H1 (cell line): ENCODE results near the gene FAM210A. TPM values are rescaled to one million over a fixed set of nuclear protein-coding genes. Genes with fewer than 3 reads are reported as not detected.

Experiments
- CTCF ChIA-PET: fragments of 300-600 bp; sonication (Branson Sonifier 250); formaldehyde crosslinking; loops from one replicate; lab custom pipeline; 2021; ENCODE audit not compliant: partially characterized antibody; lab: Charles Lee
- POLR2A ChIA-PET: fragments of 300-600 bp; sonication (Branson Sonifier 250); formaldehyde crosslinking; loops from one replicate; lab custom pipeline; 2021; ENCODE audit warnings: inconsistent platforms; ENCODE audit not compliant: partially characterized antibody; lab: Charles Lee
- DNase-seq, 2 experiments: peaks; one replicate each; pipeline versions ENCODE4 v3.0.0 to v3.0.0-alpha.2; 2010 to 2022; ENCODE audit warnings: low spot score in 2 of 2, low read depth in 1 of 2, mixed read lengths in 1 of 2
- FAIRE-seq: peaks from 2 replicates; lab custom pipeline; 2011; peaks lifted over from hg19 to GRCh38; lab: Jason Lieb, UNC
- H2AFZ ChIP-seq: 2 replicates; pipeline ENCODE4 v1.8.1; 2012; ENCODE audit warnings: low read length, inconsistent platforms
- H2AK5ac ChIP-seq: 2 replicates; pipeline ENCODE4 v1.6.1; 2013; ENCODE audit warnings: low read depth, low read length
- H2BK120ac ChIP-seq: replicated peaks from 2 replicates; pipeline ENCODE3; 2013; ENCODE audit warnings: low read depth, low read length, inconsistent platforms
- H2BK12ac ChIP-seq: 2 replicates; pipeline ENCODE4 v1.6.1; 2013; ENCODE audit warnings: low read depth, low read length
- H2BK15ac ChIP-seq: 2 replicates; pipeline ENCODE4 v1.6.1; 2013; ENCODE audit warnings: low read length
- H2BK20ac ChIP-seq: 2 replicates; pipeline ENCODE4 v1.6.1; 2013; ENCODE audit warnings: low read length
- H2BK5ac ChIP-seq: 2 replicates; pipeline ENCODE4 v1.6.1; 2013; ENCODE audit warnings: low read depth, low read length
- H3K14ac ChIP-seq: 2 replicates; pipeline ENCODE4 v1.6.1; 2013; ENCODE audit warnings: inconsistent platforms; ENCODE audit not compliant: insufficient read length
- H3K18ac ChIP-seq: 2 replicates; pipeline ENCODE4 v1.6.1; 2013; ENCODE audit warnings: low read length; ENCODE audit errors: extremely low read depth
- H3K23ac ChIP-seq: 2 replicates; pipeline ENCODE4 v1.6.1; 2013; ENCODE audit warnings: inconsistent platforms; ENCODE audit not compliant: insufficient read length
- H3K23me2 ChIP-seq: 2 replicates; pipeline ENCODE4 v1.6.1; 2013; ENCODE audit warnings: low read depth, low read length
- H3K27ac ChIP-seq: 2 replicates; pipeline ENCODE4 v1.6.1; 2011; ENCODE audit warnings: low read depth, low read length, inconsistent platforms
- H3K27me3 ChIP-seq, 4 experiments: replicated peaks in 1 of 4; 1 replicate in 1 of 4; 2 replicates in 3 of 4; pipeline versions ENCODE4 v1.6.1 to v1.8.1; 2011 to 2013; ENCODE audit warnings: low read length in 3 of 4, mild to moderate bottlenecking in 3 of 4, inconsistent platforms in 2 of 4, mixed read lengths in 2 of 4, moderate library complexity in 1 of 4; ENCODE audit not compliant: control insufficient read depth in 3 of 4, insufficient read depth in 3 of 4; ENCODE audit errors: extremely low read depth in 1 of 4
- H3K36me3 ChIP-seq, 4 experiments: 2 replicates each; pipeline versions ENCODE4 v1.6.1 to v1.8.1; 2011 to 2013; ENCODE audit warnings: mild to moderate bottlenecking in 4 of 4, low read length in 3 of 4, moderate library complexity in 2 of 4, control low read depth in 1 of 4, inconsistent platforms in 1 of 4; ENCODE audit not compliant: insufficient read depth in 4 of 4, control insufficient read depth in 2 of 4
- H3K4ac ChIP-seq: replicated peaks from 2 replicates; pipeline ENCODE3; 2013; ENCODE audit warnings: low read length, low read depth, mixed read lengths, inconsistent platforms; ENCODE audit not compliant: insufficient read length
- H3K4me1 ChIP-seq, 4 experiments: replicated peaks in 1 of 4; 1 replicate in 1 of 4; 2 replicates in 3 of 4; pipeline versions ENCODE4 v1.6.1 to v1.8.1; 2011 to 2013; ENCODE audit warnings: low read length in 3 of 4, inconsistent platforms in 2 of 4, mixed read lengths in 1 of 4; ENCODE audit not compliant: insufficient read depth in 4 of 4, control insufficient read depth in 3 of 4
- H3K4me2 ChIP-seq, 2 experiments: 2 replicates each; pipeline versions ENCODE4 v1.6.1 to v1.8.1; 2011 to 2013; ENCODE audit warnings: low read depth in 2 of 2, low read length in 2 of 2, control low read depth in 1 of 2, inconsistent platforms in 1 of 2, mild to moderate bottlenecking in 1 of 2; ENCODE audit not compliant: insufficient read depth in 1 of 2
- H3K4me3 ChIP-seq, 4 experiments: fragments of 200-600, 300-600 bp in 1 of 4; sonication (generic), shearing (Covaris generic), sonication (Bioruptor Twin) in 1 of 4; 2 replicates each; pipeline versions ENCODE4 v1.5.1 to v1.8.1; 2011 to 2016; ENCODE audit warnings: low read length in 4 of 4, low read depth in 3 of 4, control low read depth in 2 of 4, inconsistent platforms in 2 of 4, mild to moderate bottlenecking in 2 of 4, mixed read lengths in 1 of 4, moderate library complexity in 1 of 4; ENCODE audit not compliant: insufficient read depth in 2 of 4; ENCODE audit errors: extremely low read depth in 1 of 4
- H3K56ac ChIP-seq: replicated peaks from 2 replicates; pipeline ENCODE3; 2013; ENCODE audit warnings: low read depth, mild to moderate bottlenecking, mixed read lengths, low read length, inconsistent platforms; ENCODE audit not compliant: insufficient read length
- H3K79me1 ChIP-seq: 2 replicates; pipeline ENCODE4 v1.6.1; 2013; ENCODE audit warnings: low read depth, low read length, control low read depth
- H3K79me2 ChIP-seq, 2 experiments: 2 replicates each; pipeline versions ENCODE4 v1.6.1 to v1.8.1; 2012 to 2013; ENCODE audit warnings: low read length in 2 of 2, mild to moderate bottlenecking in 2 of 2, inconsistent platforms in 1 of 2; ENCODE audit not compliant: insufficient read depth in 2 of 2, control insufficient read depth in 1 of 2
- H3K9ac ChIP-seq, 4 experiments: replicated peaks in 1 of 4; 1 replicate in 1 of 4; 2 replicates in 3 of 4; pipeline versions ENCODE4 v1.6.1 to v1.8.1; 2011 to 2013; ENCODE audit warnings: low read depth in 3 of 4, low read length in 3 of 4, control low read depth in 2 of 4, mild to moderate bottlenecking in 2 of 4, moderate library complexity in 2 of 4, inconsistent platforms in 1 of 4; ENCODE audit errors: extremely low read depth in 1 of 4
- H3K9me3 ChIP-seq, 2 experiments: 2 replicates each; pipeline versions ENCODE4 v1.6.1 to v1.8.1; 2012 to 2013; ENCODE audit warnings: mild to moderate bottlenecking in 2 of 2, moderate library complexity in 2 of 2, control low read depth in 1 of 2, inconsistent platforms in 1 of 2, low read depth in 1 of 2, low read length in 1 of 2, mixed read lengths in 1 of 2; ENCODE audit not compliant: insufficient read depth in 2 of 2
- H4K20me1 ChIP-seq, 2 experiments: replicated peaks in 1 of 2; 2 replicates each; pipeline versions ENCODE3 to v1.8.1; 2011 to 2013; ENCODE audit warnings: inconsistent platforms in 2 of 2, low read length in 2 of 2, mild to moderate bottlenecking in 1 of 2; ENCODE audit not compliant: insufficient read depth in 2 of 2, control insufficient read depth in 1 of 2
- H4K5ac ChIP-seq: 2 replicates; pipeline ENCODE4 v1.6.1; 2013; ENCODE audit warnings: low read length, low read depth, mixed read lengths, inconsistent platforms; ENCODE audit not compliant: insufficient read length
- H4K8ac ChIP-seq: 2 replicates; pipeline ENCODE4 v1.8.0; 2013; ENCODE audit warnings: mild to moderate bottlenecking, moderate library complexity, low read length, inconsistent platforms; ENCODE audit not compliant: insufficient read depth; ENCODE audit errors: extremely low read depth
- H4K91ac ChIP-seq: replicated peaks from 2 replicates; pipeline ENCODE3; 2013; ENCODE audit warnings: low read length, mixed read lengths, inconsistent platforms; ENCODE audit not compliant: insufficient read length
- ASH2L ChIP-seq: fragments of 200-600, 300-600 bp; sonication (generic); IDR thresholded peaks from one replicate; pipeline ENCODE4 v1.7.1; 2017; ENCODE audit warnings: low read length
- ATF2 ChIP-seq: IDR thresholded peaks from 2 replicates; pipeline ENCODE4 v1.6.1; 2012; ENCODE audit warnings: low read length, inconsistent platforms
- BACH1 ChIP-seq: IDR thresholded peaks from 2 replicates; pipeline ENCODE4 v1.6.1; 2012; ENCODE audit warnings: low read length, improper control_type of control experiment
- CREB1 ChIP-seq: IDR thresholded peaks from 2 replicates; pipeline ENCODE4 v1.6.1; 2012; ENCODE audit warnings: inconsistent platforms
- JUN ChIP-seq: IDR thresholded peaks from 2 replicates; pipeline ENCODE4 v1.6.1; 2011; ENCODE audit warnings: low read depth, mild to moderate bottlenecking, improper control_type of control experiment, low read length
- PHF8 ChIP-seq: fragments of 200-600 bp; sonication (generic); conservative IDR thresholded peaks from 2 replicates; pipeline ENCODE4 v1.7.1; 2012; ENCODE audit warnings: low read depth, mild to moderate bottlenecking, inconsistent platforms, low read length, moderate library complexity
- POLR2A ChIP-seq, 2 experiments: IDR thresholded peaks; 1 replicate in 1 of 2; 2 replicates in 1 of 2; pipeline ENCODE4 v1.6.1; 2011; ENCODE audit warnings: low read depth in 2 of 2, low read length in 2 of 2, mild to moderate bottlenecking in 2 of 2; ENCODE audit errors: control extremely low read depth in 1 of 2
- POLR2AphosphoS5 ChIP-seq: IDR thresholded peaks from 2 replicates; pipeline ENCODE4 v1.6.1; 2011; ENCODE audit warnings: low read depth, low read length
- SP2 ChIP-seq: IDR thresholded peaks from 2 replicates; pipeline ENCODE4 v1.6.1; 2012; ENCODE audit warnings: mild to moderate bottlenecking, low read length, inconsistent platforms
- SP4 ChIP-seq: IDR thresholded peaks from 2 replicates; pipeline ENCODE4 v1.6.1; 2012; ENCODE audit warnings: low read length, inconsistent platforms
- TAF7 ChIP-seq: optimal IDR thresholded peaks from 2 replicates; pipeline ENCODE3; 2011; ENCODE audit warnings: low read depth, mild to moderate bottlenecking, inconsistent platforms, low read length, moderate library complexity, borderline replicate concordance
- WGBS, 2 experiments: shearing (Covaris generic) in 1 of 2; methylation state at CpG; one replicate each; pipeline versions ENCODE4 v1.1.6 to v1.1.7; 2013 to 2015; ENCODE audit warnings: low lambda C conversion rate in 2 of 2, mixed read lengths in 2 of 2, inconsistent platforms in 1 of 2, low coverage in 1 of 2, missing lambda C conversion rate in 1 of 2; ENCODE audit not compliant: insufficient replicate concordance in 2 of 2, insufficient coverage in 1 of 2, insufficient read length in 1 of 2; ENCODE audit errors: extremely low coverage in 1 of 2, missing lambda C conversion rate in 1 of 2; 5-methylcytosine and 5-hydroxymethylcytosine counted together
- polyA plus RNA-seq, 7 experiments: library from polyadenylated mRNA; depleted of rRNA in 3 of 7; stranded (reverse) in 5 of 7; unstranded in 2 of 7; fragments of >200 nt in 5 of 7; fragments of 200-250 nt in 2 of 7; gene quantifications; 1 replicate in 5 of 7; 2 replicates in 1 of 7; 4 replicates in 1 of 7; pipeline versions ENCODE4 v1.2.1 to v1.2.3, GENCODE V29; 2011 to 2013; ENCODE audit warnings: missing spikeins in 2 of 7, mixed read lengths in 2 of 7
- total RNA-seq: library from RNA; stranded (reverse); fragmentation: NEBNext Ultra II Directional; extraction: Animal tissue kit (Norgen Biotek cat#: 25700); gene quantifications from 2 replicates; pipeline ENCODE4 v1.2.1, GENCODE V29; 2021
- TF ChIP-seq, protein P1 (sequence below): IDR thresholded peaks from 2 replicates; pipeline ENCODE4 v1.6.1; 2011; ENCODE audit warnings: low read length, improper control_type of control experiment

FAM210A gene
- total and polyA plus RNA-seq, 2 of the 8 experiments (the other 6 are each of a cell fraction or from before 2014, with no cell fraction given) = 8.2 to 25.4 TPM

GRCh38 chr18:13640266-13640860 lies 86.0 kb downstream of the FAM210A start:
- Histone ChIP-seq H2BK5ac (no peak overlapping the region), H4K91ac (no peak overlapping the region), H3K79me1 (no peaks in the 10 kb centered on the region), H3K4me3 (no peak overlapping the region), H2BK15ac (no peak overlapping the region), H2BK20ac (no peak overlapping the region), H2AFZ (no peak overlapping the region), H2BK120ac (no peak overlapping the region), H3K36me3 (no peaks in the 10 kb centered on the region), H3K9me3 (no peaks in the 10 kb centered on the region), H3K23me2 (peaks cover 4% of the 10 kb centered on the region; the same call in 1 of the 2 replicates), H3K23ac (no peak overlapping the region), H3K56ac (no peak overlapping the region), H4K8ac (no peak overlapping the region), H3K27me3 (peaks cover 0 to 9% (median 2%) of the 10 kb centered on the region in 4 experiments; a peak in 4 of 7 replicates), H3K27ac (no peak overlapping the region), H3K9ac (no peak overlapping the region), H3K4me2 (no peak overlapping the region), H2BK12ac (no peak overlapping the region; the same call in 1 of the 2 replicates), H3K14ac (no peak overlapping the region), H3K18ac (no peak overlapping the region), H3K4ac (no peak overlapping the region), H3K4me1 (no peaks in the 10 kb centered on the region), H3K79me2 (no peaks in the 10 kb centered on the region), H4K20me1 (no peaks in the 10 kb centered on the region), H2AK5ac (no peak overlapping the region), H4K5ac (no peak overlapping the region)
- TF ChIP-seq SP4 = no peak
- TF ChIP-seq PHF8 = no peak
- no peak for TF ChIP-seq BACH1
- TF ChIP-seq ASH2L = no peak
- TF ChIP-seq SP2 = no peak
- no peak for TF ChIP-seq CREB1
- TF ChIP-seq TAF7 = no peak
- no peak for TF ChIP-seq POLR2A (IDR thresholded peaks at IDR 0.05; ENCODE audit: control extremely low read depth in 1 of 2, low read depth in 2 of 2, low read length in 2 of 2)
- TF ChIP-seq POLR2AphosphoS5 = no peak
- TF ChIP-seq ATF2 = no peak
- TF ChIP-seq, protein P1, sequence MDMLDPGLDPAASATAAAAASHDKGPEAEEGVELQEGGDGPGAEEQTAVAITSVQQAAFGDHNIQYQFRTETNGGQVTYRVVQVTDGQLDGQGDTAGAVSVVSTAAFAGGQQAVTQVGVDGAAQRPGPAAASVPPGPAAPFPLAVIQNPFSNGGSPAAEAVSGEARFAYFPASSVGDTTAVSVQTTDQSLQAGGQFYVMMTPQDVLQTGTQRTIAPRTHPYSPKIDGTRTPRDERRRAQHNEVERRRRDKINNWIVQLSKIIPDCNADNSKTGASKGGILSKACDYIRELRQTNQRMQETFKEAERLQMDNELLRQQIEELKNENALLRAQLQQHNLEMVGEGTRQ = no peak
- TF ChIP-seq JUN = no peak
- ChIA-PET CTCF (interaction anchor here (1.0 to 1.1 kb wide), 2 partner anchors 40 to 81 kb away, joined by 3 to 5 read pairs; no protein-coding TSS in a partner anchor), POLR2A (no interaction called here)
- WGBS, 2 experiments = 76% methylated on average over 9 of the region's 10 CpGs; no CpG with 5 or more reads in 1 of the 2 experiments
- no peak for FAIRE-seq
- no peak for DNase-seq
